GM21723 (cell line): ENCODE results near the gene CHAT.

Experiments
- ATAC-seq: cut with Tn5 transposase; IDR thresholded peaks from one replicate; pipeline ENCODE4 v1.9.1; 2021; ENCODE audit warnings: mild to moderate bottlenecking, moderate library complexity; ENCODE audit not compliant: unreplicated experiment

The CHAT gene

GRCh38 chr10:49613882-49614241 is at the start of gene CHAT:
TSS of gene CHAT (plus strand) at chr10:49614037. CDS start at chr10:49614190, 153 bp downstream.
- ATAC-seq: no peak

GRCh38 chr10:49564461-49565009 is 49.3 kb upstream of the CHAT start:
- ATAC-seq: peak; percentile 48

- ATAC-seq: peak; percentile 13
Observed at GRCh38 chr10:49567810-49568209, 46.0 kb upstream of the CHAT start.

GRCh38 chr10:49568235-49568634 is 45.6 kb upstream of the CHAT start:
- peak; percentile 79 for ATAC-seq

GRCh38 chr10:49569031-49569631 is 44.7 kb upstream of the CHAT start:
- ATAC-seq: no peak

GRCh38 chr10:49571388-49571787 is 42.4 kb upstream of the CHAT start:
- ATAC-seq: no peak

- ATAC-seq: no peak
Observed at GRCh38 chr10:49572594-49573114, 41.2 kb upstream of the CHAT start.

GRCh38 chr10:49575489-49576072 is 38.3 kb upstream of the CHAT start:
- no peak for ATAC-seq

GRCh38 chr10:49577182-49577925 is 36.5 kb upstream of the CHAT start:
- ATAC-seq: no peak

- no peak for ATAC-seq
Observed at GRCh38 chr10:49578392-49578791, 35.4 kb upstream of the CHAT start.

- ATAC-seq: no peak
Observed at GRCh38 chr10:49579621-49580020, 34.2 kb upstream of the CHAT start.

- ATAC-seq: no peak
Observed at GRCh38 chr10:49585387-49585786, 28.4 kb upstream of the CHAT start.

- no peak for ATAC-seq
Observed at GRCh38 chr10:49587981-49588380, 25.9 kb upstream of the CHAT start.

GRCh38 chr10:49592726-49593563 is 20.9 kb upstream of the CHAT start:
- ATAC-seq: peak; percentile 83

GRCh38 chr10:49593564-49593875 is 20.3 kb upstream of the CHAT start:
- ATAC-seq: no peak

GRCh38 chr10:49593998-49594397 is 19.8 kb upstream of the CHAT start:
- no peak for ATAC-seq

- ATAC-seq: no peak
Observed at GRCh38 chr10:49594594-49594993, 19.2 kb upstream of the CHAT start.

GRCh38 chr10:49595003-49595712 is 18.7 kb upstream of the CHAT start:
- ATAC-seq: no peak

GRCh38 chr10:49595713-49596492 is 17.9 kb upstream of the CHAT start:
- ATAC-seq: no peak

- ATAC-seq: no peak
Observed at GRCh38 chr10:49596493-49596809, 17.4 kb upstream of the CHAT start.
